Thyroid gland (tissue), 4 donors: Measurements from ENCODE around the gene KRT86. TPM values are rescaled to one million over a fixed set of nuclear protein-coding genes. Genes with fewer than 3 reads are reported as not detected.
"Not testable (repeated sequence)": the region's sequence is repeated elsewhere in the genome, so short reads cannot be mapped to it uniquely, and the experiment has no call there.

Experiments used
- DNase-seq, 2 donors: peaks; one replicate each; pipeline ENCODE4 v3.0.0-alpha.2; 2019
- H3K27ac ChIP-seq, 3 donors: fragments of 200-600 bp; sonication (generic); 1 replicate in 2 of 3; 2 replicates in 1 of 3; pipeline ENCODE4 v1.5.1; 2016 to 2019; ENCODE audit warnings: mild to moderate bottlenecking in 1 of 3, moderate library complexity in 1 of 3
- H3K27me3 ChIP-seq: fragments of 200-600 bp; sonication (generic); one replicate; pipeline ENCODE4 v1.5.1; 2019
- H3K36me3 ChIP-seq, 2 donors: fragments of 200-600 bp; sonication (generic); one replicate each; pipeline ENCODE4 v1.5.1; 2016 to 2019
- H3K4me1 ChIP-seq, 2 donors: fragments of 200-600 bp; sonication (generic); one replicate each; pipeline ENCODE4 v1.5.1; 2017 to 2019
- H3K4me3 ChIP-seq, 3 donors: fragments of 200-600 bp; sonication (generic); replicated peaks in 1 of 3; 1 replicate in 2 of 3; 2 replicates in 1 of 3; pipeline ENCODE4 v1.5.1; 2016; ENCODE audit warnings: mild to moderate bottlenecking in 1 of 3
- H3K9me3 ChIP-seq: fragments of 200-600 bp; sonication (generic); one replicate; pipeline ENCODE4 v1.5.1; 2017
- CTCF ChIP-seq, 6 experiments: fragments of 200-600 bp in 3 of 6; fragments of 450-650 bp in 3 of 6; sonication (generic) in 3 of 6; IDR thresholded peaks; one replicate each; pipeline ENCODE4 v1.5.1; 2016 to 2019; ENCODE audit warnings: antibody characterized with exemption in 6 of 6, mild to moderate bottlenecking in 2 of 6, inconsistent platforms in 1 of 6, moderate library complexity in 1 of 6
- POLR2A ChIP-seq, 2 donors: fragments of 450-650 bp; IDR thresholded peaks; one replicate each; pipeline ENCODE4 v1.6.1; 2017; ENCODE audit warnings: antibody characterized with exemption in 2 of 2, mild to moderate bottlenecking in 2 of 2, moderate library complexity in 1 of 2
- WGBS, 2 donors: methylation state at CpG; one replicate each; pipeline ENCODE4 v1.1.5; 2017; 5-methylcytosine and 5-hydroxymethylcytosine counted together
- intact Hi-C: fragments of 100-400 bp; cut with DNase I; formaldehyde crosslinking; loops from one replicate; pipeline ENCODE4 v1.15.1; 2023
- total RNA-seq, 4 donors: library from RNA; depleted of rRNA; stranded (reverse); fragments of >200 nt; gene quantifications; one replicate each; pipeline ENCODE4 v1.2.3, GENCODE V29; 2016

The KRT86 gene
- total RNA-seq, 4 donors from 2014 or later = 0.13 to 1.1 (median 0.42) TPM

DNA sequence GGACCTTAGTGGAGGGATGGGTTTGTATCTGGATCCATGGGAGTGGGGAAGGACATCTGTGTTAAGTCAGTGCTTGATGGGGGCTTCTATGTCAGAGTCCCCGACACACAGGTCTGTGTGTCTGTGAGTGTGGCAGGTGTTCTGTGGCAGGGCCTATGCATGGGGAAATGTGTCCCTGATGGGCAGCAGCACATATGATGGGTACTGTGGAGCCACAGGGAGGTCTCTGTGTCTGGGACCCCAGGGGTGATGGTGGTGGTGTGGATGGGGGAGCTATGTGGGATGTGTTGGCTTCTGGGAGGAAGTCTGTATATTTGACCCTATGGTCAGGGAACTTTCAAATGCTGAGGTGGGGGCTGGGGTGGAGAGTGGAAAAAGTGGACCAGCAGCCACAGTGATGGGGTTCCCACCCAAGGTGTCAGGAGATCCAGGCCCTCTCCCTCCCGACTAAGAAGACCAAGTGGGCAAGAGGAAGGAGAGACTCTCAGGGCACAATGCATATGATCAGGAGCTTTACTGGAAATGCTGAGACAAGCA, 24.9 kb upstream of the KRT86 start:
- DNase-seq = no peak
- Histone ChIP-seq H3K4me1 (peaks cover 50 to 55% of the 10 kb centered on the region in 2 donors), H3K9me3 (no peaks in the 10 kb centered on the region), H3K4me3 (no peak overlapping the region), H3K27ac (peak overlapping the region; percentile 94 to 100 (median 99)), H3K27me3 (no peaks in the 10 kb centered on the region), H3K36me3 (no peaks in the 10 kb centered on the region)
- intact Hi-C loops = no loop called here
- WGBS, 2 donors = 73 to 75% methylated on average over 2 of the region's 2 CpGs
- TF ChIP-seq POLR2A (IDR thresholded peaks at IDR 0.05) = no peak
- no peak for TF ChIP-seq CTCF (IDR thresholded peaks at IDR 0.05)

DNA sequence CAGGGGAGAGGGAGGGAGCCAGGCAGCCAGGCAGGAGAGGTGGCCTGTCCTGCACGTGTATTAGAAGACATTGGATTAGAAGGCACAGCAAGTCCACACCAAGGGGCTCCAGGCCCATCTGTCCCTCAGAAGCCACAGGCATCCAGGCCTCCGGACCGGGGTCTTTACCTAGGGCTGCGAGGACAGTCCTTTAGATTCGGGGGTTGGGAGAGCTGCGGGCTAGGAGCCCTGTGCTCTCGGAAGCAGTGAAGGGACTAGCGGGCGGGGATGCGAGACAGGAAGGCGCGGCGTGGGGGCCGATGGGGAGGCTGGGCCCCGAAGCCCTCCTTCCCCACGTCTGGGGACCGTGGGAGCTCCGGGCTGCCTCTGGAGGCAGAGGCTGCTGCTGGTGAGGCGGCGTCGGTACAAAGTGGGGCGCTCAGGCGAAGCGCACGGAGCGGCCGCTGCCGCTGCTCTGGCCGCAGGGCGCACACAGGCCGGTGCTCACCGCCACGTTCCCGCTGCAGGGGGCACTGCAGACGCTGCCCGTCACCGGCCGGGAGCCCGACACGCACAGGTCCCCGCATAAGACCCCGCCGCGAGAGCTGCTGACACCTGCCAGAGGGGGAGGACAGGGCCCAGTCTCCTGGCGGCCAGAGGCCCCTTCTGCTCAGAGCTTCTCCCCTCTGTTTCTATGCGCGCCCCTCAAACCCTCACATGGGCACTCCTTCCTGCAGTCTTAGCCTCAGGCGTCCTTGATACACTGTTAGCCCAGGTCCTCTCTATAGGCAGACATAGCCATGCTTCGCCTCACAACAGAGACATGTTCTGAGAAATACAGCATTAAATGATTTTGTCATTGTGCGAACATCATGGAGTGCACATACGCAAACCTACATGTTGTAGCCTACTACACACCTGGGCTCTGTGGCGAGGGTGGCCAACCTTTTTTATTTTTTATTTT, 24.1 kb upstream of the KRT86 start:
- DNase-seq = no peak
- TF ChIP-seq CTCF (IDR thresholded peaks at IDR 0.05) = no peak
- no peak for TF ChIP-seq POLR2A (IDR thresholded peaks at IDR 0.05)

DNA sequence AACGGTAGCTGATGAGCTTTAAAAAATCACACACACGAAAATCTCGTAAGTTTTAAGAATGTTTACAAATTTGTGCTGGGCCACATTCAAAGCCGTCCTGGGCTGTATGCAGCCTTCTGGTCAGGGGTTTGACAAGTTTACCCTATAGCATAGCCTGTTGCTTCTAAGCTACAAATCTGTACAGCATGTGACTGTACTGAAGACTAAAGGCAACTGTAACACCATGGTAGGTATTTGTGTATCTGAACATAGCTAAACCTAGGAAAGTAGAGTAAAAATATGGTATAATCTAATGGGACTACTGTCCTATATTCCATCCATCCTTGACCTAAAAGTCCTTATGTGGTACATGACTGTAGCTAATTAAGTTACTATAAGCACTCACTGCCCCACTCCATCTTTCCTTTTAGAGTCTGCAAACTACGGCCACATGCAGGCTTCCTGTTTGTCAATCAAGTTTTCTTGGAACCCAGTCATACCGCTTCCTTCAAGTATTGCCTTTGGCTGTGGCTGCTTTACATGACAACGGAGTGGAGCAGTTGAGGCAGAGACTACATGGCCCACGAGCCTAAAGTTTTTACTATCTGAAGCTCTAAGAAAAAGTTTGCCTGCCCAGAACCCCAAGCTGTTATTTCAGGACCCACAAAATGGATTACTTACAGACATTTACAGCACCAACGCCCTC, 22.9 kb upstream of the KRT86 start:
- Histone ChIP-seq H3K9me3 (no peaks in the 10 kb centered on the region), H3K36me3 (no peaks in the 10 kb centered on the region), H3K27me3 (no peaks in the 10 kb centered on the region), H3K4me1 (peaks cover 31 to 36% of the 10 kb centered on the region in 2 donors), H3K27ac (peak overlapping the region; percentile 9 to 100 (median 94)), H3K4me3 (no peak overlapping the region)
- WGBS, 2 donors = 77% methylated on average over 9 of the region's 9 CpGs
- no peak for TF ChIP-seq CTCF (IDR thresholded peaks at IDR 0.05)
- intact Hi-C loops = no loop called here
- no peak for DNase-seq

More for the DNA sequence above, 24.1 kb upstream of the KRT86 start:
- no peaks in the 10 kb centered on the region for H3K36me3 ChIP-seq
- peaks cover 43 to 48% of the 10 kb centered on the region in 2 donors for H3K4me1 ChIP-seq
- H3K27ac ChIP-seq = peak overlapping the region; percentile 94 to 100 (median 99)
- H3K27me3 ChIP-seq = no peaks in the 10 kb centered on the region
- no peak overlapping the region for H3K4me3 ChIP-seq
- intact Hi-C loops = no loop called here
- no peaks in the 10 kb centered on the region for H3K9me3 ChIP-seq
- WGBS, 2 donors = 58 to 64% methylated on average over 24 to 52 of the region's 52 CpGs

DNA sequence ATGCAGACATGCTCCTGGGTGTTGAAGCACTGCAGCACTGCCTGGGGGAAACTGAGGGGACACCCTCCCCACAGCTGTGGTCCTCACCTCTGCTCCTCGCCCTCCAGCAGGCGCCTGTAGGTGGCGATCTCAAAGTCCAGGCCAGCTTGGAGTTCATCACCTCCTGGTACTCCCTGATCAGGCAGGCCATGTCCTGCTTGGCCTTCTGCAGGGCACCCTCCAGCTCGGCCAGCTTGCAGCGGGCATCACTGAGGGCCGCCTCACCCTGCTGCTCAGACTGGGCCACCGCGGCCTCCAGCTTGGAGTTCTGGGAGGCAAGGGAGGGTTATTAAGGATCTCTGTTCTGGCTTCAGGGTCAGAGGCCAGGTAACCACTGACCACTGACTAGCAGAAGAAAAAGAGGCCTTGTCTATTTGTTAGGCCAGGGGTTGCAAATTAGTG, 22.2 kb upstream of the KRT86 start:
- H3K36me3 ChIP-seq, DNase-seq, H3K27me3 ChIP-seq, H3K9me3 ChIP-seq, intact Hi-C loops, H3K4me3 ChIP-seq: not testable (repeated sequence)
- peak in 2 of 6 experiments; percentile 11 to 12 for TF ChIP-seq CTCF (IDR thresholded peaks at IDR 0.05)
- Histone ChIP-seq H3K4me1 (peaks cover 25 to 29% of the 10 kb centered on the region in 2 donors), H3K27ac (peak overlapping the region; percentile 9 to 100 (median 94))
- WGBS, 2 donors = 100% methylated on average over 2 of the region's 8 CpGs; no CpG with 5 or more reads in 1 of the 2 donors
